ENCODE measurements around the gene GPR17.

GPR17 gene

DNA sequence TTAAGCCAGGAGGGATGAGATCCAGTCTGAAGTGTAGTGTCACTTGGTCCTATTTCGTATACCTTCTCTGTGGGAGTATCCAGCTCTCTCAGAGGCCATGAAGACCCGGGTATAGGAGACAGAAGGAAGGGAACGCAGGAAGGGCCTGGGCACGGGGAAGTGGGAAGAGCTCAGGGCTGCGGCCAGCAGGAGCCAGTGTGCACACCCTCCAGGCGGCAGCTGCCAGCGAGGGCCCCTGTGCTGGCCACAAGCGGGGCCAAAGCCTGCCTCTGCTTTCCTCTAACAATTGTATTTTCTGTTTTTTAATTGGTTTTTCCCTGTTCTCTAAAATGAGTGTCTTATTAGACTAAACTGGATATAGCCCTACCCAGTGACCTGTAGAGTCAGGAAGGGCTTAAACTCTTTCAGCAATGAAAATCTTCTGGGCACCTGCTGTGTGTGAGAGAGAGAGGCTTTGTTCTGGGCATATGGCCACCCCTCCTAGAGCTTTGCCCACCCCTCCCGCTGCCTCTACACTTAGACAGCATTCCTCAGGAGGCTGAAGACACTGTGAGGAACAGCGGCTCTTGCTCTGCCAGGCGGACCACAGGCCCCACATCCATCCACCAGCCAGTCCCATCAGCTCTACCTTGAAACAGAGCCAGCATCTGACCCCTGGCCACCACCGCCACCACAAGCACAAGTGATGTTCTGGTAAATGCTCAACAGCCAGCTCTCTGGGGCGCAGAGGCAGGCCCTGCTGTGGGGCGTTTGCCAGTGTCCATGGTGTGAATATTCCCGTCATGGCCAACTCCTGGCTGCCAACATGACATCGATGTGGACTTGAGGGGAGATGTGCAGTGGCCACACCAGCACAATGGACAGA is 9.5 kb downstream of the GPR17 start:
- no peak for DNase-seq

DNA sequence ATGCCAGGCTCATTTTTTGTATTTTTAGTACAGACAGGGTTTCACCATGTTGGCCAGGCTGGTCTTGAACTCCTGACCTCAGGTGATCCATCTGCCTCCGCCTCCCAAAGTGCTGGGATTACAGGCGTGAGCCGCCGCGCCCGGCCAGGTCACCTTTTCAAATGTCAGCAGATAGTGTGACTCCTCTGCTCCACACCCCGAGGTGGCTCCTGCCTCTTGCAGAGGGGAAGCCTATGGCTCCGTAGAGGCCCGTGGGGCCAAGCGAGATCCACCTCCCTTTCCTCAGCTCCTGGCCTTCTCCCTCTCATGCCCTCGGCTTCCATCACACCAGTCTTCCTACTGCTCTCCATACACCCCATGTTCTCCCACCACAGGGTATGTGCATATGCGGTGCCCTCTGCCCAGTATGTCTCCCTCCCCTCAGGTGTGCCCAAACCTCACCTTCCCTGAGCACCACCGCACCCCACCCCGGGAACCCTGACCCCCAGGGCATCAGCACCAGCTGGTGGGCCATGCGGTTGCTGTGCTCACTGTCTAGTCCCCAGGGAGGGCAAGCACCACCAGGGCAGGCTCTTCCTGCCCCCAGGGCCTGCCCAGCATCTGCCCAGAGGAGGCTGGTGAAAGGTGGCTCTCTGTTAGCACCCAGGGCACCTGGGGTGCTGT is 10.7 kb downstream of the GPR17 start:
- DNase-seq = no peak

DNA sequence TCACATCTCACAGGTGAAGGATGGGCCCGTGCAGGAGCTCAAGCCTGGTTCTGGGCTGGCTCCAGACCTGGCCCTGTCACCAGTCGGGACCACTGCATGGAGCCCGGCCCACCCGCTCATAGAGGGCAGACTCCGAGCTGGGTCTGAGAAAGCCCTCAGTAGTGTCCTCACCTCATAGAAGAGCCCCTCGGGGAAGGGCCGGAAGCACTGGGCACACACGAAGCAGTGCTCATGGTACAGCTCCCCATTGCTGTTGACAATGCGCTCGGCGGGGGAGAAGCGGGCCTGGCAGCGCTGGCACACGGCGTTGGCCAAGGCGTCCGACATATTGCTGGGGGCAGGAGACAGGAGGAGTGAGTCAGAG is 11.3 kb downstream of the GPR17 start:
- no peak for DNase-seq

DNA sequence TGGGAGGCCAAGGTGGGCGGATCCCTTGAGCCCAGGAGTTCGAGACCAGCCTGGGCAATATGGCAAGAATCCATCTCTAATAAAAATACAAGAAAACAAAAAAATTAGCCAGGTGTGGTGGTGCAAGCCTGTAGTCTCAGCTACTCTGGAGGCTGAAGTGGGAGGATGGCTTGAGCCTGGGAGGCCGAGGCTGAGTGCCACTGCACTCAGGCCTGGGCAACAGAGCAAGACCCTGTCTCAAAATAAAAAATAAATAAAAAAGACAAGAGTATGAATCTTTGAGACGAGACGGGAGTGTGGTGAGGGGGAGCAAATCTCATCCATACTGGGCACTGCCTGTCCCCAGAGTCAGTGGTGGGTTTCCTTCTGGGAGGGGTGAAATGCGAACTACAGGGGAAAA is 12.2 kb downstream of the GPR17 start:
- DNase-seq = no peak

DNA sequence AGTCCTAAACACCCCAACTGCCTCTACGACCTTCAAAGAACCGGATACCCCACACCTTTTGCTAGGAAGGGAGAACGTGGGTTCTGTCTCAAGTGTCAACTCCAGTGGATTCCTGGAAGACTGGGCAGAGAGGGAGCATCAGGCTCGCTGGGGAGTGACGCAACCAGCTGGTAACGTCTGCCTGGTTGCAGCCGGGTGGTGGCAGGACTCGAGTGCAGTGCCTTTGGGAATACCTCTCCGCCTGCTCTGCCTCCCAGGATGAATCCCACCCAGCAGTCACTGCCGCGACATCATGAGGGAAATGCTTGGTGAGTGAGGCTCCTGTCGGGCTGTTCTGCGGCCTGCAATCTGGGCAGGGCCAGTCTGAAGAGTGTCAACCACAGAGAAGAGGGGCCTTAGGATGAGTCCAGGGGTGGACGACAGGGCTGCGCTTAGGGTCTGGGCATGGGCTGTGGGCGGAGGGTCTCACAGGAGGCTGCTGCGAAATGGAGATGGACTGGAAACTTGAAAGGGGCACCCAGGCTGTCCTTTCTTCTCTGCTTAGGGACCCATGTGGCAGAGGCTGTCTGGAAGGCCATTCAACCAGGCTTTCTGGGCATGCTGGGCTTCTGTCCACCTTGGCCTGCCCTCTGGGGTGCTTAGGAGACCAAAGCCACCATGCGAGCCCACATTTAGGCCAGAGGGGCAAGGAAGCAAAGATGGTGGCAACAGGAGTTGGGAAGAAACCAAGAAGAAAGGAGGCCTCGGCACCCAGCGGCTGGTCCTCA is 12.9 kb downstream of the GPR17 start:
- DNase-seq = no peak

DNA sequence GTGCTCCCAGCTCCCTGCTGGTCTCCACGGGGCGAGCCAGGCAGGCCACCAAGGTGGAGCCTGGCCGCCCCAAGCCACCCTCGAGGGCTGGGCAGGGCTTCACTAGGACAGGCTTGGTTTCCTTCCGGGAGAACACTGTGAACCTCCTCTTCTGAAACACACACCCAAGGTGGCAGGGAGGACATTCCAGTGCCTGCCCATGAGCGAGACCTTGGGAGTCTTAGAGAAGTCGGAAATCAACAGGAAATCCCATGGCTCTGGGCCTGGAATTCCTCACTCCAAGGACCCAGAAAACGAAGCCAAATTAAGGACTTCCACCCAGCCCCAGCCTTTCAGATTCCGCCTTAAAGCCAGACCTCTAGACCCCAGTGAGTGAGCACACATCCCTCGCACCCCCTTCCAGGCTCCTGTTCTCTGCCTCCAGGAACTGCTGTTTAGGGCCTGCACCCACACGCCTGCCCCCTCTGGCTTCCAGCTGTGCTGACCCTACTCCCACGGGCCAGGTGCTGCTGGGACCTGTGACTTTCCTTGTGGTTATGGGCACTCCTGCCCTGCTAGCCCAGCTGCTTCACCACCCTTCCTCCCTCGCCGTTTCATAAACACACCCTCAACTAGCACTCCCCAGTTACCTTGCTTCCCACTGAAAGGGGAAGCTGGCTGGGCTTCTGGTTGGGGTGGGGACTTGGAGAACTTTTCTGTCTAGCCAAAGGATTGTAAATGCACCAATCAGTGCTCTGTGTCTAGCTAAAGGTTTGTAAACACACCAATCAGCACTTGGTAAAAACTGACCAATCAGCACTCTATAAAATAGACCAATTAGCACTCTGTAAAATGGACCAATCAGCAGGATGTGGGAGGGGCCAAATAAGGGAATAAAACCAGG is 13.7 kb downstream of the GPR17 start:
- DNase-seq = no peak

DNA sequence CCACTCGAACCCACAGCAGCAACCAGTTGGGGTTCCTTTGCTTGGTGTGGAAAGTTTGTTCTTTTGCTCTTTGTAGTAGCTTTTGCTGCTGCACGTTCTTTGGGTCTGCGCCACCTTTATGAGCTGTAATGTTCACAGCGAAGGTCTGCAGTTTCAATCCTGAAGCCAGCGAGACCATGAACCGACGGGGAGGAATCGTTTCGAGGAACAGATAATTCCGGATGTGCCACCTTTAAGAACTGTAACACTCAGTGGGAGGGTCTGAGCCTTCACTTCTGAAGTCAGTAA is 14.3 kb downstream of the GPR17 start:
- DNase-seq = no peak

DNA sequence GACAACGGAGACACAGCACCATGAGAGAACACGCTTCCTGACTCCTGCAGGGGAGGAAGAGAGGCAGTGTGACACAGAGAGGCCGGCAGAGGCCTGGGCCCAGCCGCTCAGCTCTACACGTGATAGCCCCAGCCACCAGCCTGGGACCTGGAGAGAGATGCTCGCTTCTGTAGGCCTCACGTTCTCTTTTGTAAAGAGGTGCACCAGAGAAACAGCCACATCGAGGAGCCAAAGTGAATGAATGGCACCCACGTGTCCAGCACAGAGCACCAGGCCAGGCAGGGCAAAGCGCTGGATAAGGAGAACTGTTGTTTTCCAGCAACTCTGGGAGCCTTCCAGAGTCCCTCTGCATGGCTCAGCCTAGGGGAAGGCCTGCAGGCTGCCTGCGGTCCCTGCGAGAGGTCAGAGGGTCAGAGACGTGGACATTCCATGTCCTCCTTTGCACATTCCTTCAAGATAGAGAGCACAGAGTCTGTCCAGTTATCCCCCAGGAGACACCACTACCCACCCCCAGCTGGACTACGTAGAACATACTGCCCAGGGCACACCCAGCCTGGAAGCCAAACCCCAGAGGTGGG is 15.2 kb downstream of the GPR17 start:
- DNase-seq = no peak

DNA sequence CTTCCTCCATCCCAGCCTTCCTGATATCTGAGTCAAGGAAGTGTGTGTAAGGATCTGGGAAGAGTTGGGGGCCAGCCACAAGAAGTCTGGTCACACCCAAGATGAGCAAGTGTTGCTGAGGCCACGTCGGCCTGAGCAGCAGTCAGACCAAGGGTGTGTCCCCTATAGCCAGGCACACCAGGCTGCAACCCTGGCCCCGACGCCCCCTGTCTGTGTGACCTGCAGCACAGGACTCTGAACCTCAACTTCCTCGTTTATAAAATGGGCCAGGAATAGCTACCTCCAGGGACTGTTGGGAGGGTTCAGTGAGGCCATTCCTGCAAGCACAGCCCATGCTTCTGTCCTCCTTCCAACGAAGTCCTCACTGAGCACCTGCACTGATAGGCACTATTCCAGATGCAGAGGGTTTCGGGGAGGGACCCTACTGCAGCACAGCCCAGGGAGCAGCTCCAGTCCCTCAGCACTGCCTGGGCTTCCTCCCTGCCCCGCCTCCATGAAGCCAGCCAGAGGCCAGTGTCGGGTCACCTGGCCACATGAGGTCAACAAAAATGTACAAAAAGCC is 16.1 kb downstream of the GPR17 start:
- DNase-seq = no peak

DNA sequence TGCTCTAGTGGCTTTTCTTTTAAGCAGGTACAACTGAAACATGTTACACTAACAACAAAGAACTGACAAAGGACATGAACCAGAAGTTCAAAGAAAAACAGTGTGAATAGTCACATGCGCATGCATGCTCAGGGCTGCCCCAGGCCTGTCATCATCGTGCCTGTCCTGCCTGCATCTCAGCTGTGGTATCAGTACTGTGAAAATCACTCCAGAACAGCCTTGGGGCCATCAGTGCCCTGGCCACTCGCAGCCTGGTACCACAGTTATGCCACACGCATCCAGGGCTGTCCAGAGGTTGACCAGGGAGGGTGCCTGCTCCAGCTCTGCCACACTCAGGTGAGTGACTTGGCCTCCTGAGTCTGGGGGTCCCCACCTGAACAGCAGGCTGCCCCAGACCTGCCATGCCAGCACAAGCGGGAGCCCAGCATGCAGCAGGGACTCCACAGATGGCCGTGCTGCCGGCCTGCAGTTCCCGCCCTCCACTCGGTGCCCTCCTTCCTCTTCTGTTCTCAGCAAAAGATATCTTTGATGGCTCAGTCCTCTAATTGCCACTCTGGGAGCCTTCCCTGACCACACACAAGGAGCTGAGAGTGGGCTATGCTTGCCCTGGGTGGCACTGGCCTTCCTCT is 17.1 kb downstream of the GPR17 start:
- no peak for DNase-seq

DNA sequence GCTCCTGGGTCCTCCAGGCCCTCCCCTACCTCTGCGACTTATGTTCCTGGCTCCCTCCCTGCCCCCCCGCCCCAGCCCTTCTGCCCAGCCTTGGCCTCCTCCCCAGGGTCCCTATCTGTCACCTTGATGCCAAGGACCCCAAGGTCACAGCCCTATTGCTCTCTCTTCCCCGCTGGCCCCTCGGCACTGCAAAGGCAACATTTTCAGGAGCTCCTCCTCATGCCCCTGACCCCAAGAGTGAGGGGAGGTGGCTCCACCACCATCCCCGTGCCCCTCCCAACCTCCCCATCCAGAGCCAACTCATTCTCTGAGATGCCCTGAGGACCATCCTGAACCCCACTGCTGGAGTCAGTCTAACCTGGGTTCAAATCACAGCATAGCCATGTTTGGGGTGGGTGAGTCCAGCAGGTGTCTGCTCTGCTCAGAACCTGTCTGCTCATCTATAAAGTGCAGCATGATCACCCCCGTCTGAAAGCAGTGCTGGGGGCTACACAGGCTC is 17.7 kb downstream of the GPR17 start:
- DNase-seq = no peak

DNA sequence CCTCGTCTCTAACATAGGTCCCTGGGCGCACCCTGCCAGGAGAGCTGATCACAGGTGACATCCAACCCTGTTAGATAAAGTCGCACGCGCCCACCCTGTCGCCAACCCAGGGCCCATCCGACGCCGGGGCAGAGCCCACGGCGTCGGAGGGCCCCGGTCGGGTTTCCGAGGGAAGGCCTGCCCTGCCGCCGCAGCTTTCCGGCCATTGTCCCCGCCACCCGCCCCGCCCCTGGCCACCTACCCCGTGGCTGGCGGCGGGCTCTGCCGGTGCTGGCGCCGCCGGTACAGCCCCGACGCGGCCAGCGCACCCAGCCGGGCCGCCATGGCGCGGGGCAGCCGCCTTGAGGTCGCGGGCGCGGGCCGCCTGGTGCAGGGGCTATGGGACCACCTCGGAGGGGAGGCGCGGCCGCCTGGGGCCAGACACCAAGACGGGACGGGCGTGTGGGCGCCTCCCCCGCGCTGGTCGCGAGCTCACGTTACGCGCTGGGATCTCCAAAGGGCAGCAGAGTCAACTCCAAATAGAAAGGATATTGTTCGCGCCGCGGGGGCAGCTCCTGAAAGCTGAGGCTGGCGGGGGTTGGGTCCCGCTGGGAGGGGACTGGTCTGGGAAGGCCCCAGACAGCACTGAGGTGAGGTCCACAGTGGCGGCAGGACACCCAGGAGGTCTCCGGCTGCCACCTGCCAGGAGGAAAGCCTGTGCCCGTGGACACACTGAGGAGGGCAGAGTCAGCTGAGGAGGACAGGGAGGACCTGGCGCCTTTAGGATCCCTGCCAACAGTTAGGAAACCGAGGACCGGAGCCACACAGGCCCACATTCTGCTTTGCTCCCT is 18.3 kb downstream of the GPR17 start:
- DNase-seq = no peak

DNA sequence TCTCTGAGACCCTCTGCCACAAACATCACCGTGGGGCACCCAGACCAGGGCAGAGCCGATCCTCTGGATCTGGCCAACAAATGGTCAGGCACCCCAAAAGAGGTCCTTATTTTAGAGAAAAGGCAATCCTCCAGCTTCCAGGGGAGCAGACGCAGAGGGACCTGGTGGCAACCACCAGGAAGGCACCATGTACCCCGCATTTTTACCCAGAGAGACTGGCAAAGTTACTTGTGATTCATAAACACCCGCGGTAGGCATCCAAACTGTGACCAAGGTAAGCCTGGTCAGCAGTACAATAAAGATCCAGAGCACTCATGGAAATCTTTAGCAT is 18.9 kb downstream of the GPR17 start:
- DNase-seq = no peak

DNA sequence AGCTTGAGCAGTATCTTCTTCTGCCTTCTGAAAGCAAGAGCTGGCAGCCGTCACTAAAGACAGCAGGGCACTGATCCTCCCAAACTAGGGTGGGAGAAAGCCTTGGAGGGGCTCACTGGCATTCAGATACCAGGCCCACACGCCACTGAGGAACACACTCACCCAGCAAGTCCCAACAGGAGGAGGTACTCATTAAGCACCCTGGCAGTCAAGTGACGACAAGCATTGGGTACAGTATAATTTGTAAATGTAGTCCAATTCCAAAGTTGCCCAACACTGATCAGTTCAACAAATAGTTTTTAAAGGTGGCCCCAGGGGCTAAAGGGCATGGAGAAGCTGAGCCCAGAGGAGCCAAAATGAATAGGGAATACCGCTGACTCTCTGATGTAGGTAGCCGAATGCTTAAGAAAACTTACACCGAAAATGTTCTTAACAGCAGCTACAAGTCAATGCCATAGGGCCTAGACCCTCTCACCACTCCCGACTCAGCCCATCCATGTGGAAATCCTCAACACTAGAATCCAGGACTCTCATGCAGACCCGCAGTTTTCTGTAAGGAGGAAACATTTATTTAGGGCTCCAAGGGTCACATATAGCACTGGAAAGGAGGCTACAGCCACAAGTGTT is 19.4 kb downstream of the GPR17 start:
- DNase-seq = no peak

DNA sequence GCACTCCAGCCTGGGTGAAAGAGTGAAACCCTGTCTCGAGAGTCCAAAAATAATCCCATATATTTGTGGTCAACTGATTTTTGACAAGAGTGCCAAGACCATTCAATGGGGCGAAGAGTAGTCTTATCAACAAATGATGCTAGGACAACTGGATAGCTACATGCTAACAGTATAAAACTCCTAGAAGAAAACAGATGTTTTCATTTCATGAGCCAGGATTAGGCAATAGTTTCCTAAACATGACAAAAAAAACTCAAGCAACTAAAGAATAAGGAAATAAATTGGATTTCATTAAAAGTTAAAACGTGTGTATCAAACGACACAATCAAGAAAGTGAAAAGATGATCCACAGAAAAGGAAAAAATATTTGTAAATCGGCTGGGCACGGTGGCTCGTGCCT is 23.1 kb downstream of the GPR17 start:
- DNase-seq = no peak

DNA sequence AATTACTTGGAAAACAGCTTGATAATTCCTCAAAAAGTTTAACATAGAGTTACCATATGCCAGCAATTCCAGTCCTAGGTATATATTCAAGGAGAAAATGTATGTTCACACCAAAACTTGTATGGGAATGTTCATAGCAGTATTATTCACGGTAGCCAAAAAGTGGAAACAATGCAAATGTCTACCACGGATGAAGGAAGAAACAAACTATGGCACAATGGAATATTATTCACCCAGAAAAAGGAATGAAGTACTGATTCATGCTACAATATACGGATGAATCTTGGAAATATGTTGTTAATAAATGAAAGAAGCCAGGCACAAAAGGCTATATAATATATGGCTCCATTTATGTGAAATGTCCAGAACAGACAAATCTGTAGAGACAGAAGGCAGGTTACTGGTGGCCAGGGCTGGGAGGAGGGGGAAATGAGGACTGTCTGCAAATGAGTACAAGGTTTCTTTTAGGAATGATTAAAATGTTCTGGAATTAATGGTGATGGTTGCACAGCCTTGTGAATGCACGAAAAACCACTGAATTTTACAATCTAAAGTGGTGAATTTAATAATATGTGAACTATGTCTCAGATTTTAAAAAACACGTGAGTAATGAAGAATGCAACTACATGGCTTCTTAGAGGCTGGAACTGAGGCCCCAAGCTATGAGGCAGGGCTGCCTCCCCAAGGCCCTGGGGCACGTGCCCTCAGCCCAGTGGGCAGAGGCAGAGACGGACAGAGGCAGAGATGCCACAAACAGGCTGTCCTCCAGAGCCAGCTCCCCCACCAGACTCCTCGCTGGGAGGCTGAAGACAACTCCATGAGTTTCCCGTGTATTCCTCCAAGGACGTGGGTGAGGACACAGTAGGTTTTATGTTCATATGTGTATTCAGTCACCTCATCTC is 24.4 kb downstream of the GPR17 start:
- no peak for DNase-seq

DNA sequence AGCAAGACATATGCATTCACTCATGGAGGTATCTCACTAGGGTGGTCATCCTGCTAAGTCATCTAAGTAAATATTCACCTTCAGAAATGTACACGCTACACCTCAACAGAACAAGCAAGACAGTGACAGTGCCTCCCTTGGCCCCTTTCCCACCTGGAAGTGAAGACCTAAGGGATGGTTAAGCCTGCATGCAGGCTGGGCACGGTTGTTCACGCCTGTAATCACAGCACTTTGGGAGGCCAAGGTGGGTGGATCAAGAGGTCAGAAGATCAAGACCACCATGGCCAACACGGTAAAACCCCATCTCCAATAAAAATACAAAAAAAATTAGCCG is 25.0 kb downstream of the GPR17 start:
- no peak for DNase-seq

DNA sequence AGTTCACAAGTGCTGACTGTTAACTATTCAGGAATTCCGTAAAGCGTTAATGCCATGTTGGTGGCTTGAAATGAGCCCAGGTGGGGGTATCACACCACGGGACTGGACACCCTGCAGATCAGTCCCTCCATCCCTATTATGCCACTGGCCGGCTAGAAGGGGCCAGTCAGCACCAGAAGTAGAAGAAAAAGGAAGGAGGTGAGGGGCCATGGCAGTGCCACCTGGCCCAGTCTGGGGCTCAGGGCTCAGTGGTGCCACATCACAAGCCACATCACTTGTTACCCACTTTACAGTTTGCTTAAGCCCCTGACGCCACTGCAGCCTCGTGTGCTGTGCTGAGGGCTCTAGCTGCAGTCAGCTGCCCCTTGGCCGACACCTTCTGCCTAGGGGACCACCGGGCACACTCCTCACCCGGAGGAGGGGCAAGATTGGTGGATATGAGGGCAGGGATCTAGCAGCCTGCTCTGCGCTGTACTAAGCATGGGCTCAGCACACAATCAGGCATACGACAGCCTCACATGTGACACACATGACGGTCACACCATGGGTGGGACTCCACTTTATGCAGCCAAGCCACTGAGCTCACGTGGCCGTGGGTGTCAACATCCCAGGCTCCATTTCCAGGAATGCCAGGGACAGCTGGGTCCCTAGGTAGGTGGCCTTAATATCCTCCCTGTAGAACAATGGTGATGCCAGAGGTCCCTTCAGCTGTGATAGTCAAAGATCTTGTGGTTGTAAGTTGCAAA is 25.8 kb downstream of the GPR17 start:
- DNase-seq = no peak
